PC-3 (cell line): ENCODE data around the gene AGR3. TPM values are rescaled to one million over a fixed set of nuclear protein-coding genes. Genes with fewer than 3 reads are reported as not detected.

Source experiments
- ATAC-seq: fragments of 200-7000 bp; cut with Tn5 transposase; 2 replicates; pipeline ENCODE4 v1.9.1; 2020; ENCODE audit warnings: mild to moderate bottlenecking, moderate library complexity
- BruUV-seq: library from RNA; stranded (reverse); fragments of 400-500 nt; replicated peaks from 2 replicates; lab custom pipeline; 2021; lab: Mats Ljungman, UMichigan
- CTCF ChIA-PET: fragments of 300-600 bp; sonication (Branson Sonifier 250); formaldehyde crosslinking; loops from one replicate; lab custom pipeline; 2022; ENCODE audit warnings: antibody characterized with exemption; lab: Charles Lee
- POLR2A ChIA-PET: fragments of 300-600 bp; sonication (Branson Sonifier 250); formaldehyde crosslinking; loops from one replicate; lab custom pipeline; 2022; ENCODE audit warnings: antibody characterized with exemption; ENCODE audit not compliant: unreplicated experiment; lab: Charles Lee
- DNase-seq: peaks from one replicate; pipeline ENCODE4 v3.0.0-alpha.2; 2015
- H2AFZ ChIP-seq: fragments of 300-600 bp; sonication (generic); 2 replicates; pipeline ENCODE4 v1.6.0; 2016; ENCODE audit warnings: antibody characterized with exemption, low read length
- H3F3A ChIP-seq: fragments of 300-600 bp; sonication (generic); one replicate; pipeline ENCODE4 v1.6.0; 2017; ENCODE audit warnings: antibody characterized with exemption, low read length, control low read depth, mild to moderate bottlenecking; ENCODE audit not compliant: unreplicated experiment
- H3K27ac ChIP-seq: fragments of 300-600 bp; sonication (generic); 2 replicates; pipeline ENCODE4 v1.5.1; 2016; ENCODE audit warnings: mild to moderate bottlenecking, low read length
- H3K27me3 ChIP-seq: fragments of 300-600 bp; sonication (generic); 2 replicates; pipeline ENCODE4 v1.6.1; 2016; ENCODE audit warnings: low read length, mixed read lengths
- H3K36me3 ChIP-seq: fragments of 300-600 bp; sonication (generic); 2 replicates; pipeline ENCODE4 v1.6.1; 2016; ENCODE audit warnings: low read depth, mixed run types, low read length, mixed read lengths
- H3K4me1 ChIP-seq: fragments of 300-600 bp; sonication (generic); 2 replicates; pipeline ENCODE4 v1.5.1; 2016; ENCODE audit warnings: low read length; ENCODE audit not compliant: insufficient read depth
- H3K4me2 ChIP-seq: fragments of 300-600 bp; sonication (generic); 2 replicates; pipeline ENCODE4 v1.6.0; 2016; ENCODE audit warnings: low read length
- H3K4me3 ChIP-seq: fragments of 300-600 bp; sonication (generic); 2 replicates; pipeline ENCODE4 v1.5.1; 2016; ENCODE audit warnings: mild to moderate bottlenecking, low read length, mixed read lengths
- H3K79me2 ChIP-seq: fragments of 300-600 bp; sonication (generic); 2 replicates; pipeline ENCODE4 v1.6.1; 2017; ENCODE audit warnings: low read length, mixed read lengths
- H3K9ac ChIP-seq: fragments of 300-600 bp; sonication (generic); 2 replicates; pipeline ENCODE4 v1.6.0; 2016; ENCODE audit warnings: mild to moderate bottlenecking, low read length
- H3K9me2 ChIP-seq: fragments of 300-600 bp; sonication (generic); replicated peaks from 2 replicates; pipeline ENCODE4 v1.6.1; 2016; ENCODE audit warnings: mixed run types, low read length, mixed read lengths
- H3K9me3 ChIP-seq: fragments of 300-600 bp; sonication (generic); 2 replicates; pipeline ENCODE4 v1.6.1; 2016; ENCODE audit warnings: low read length, mixed read lengths
- H4K20me1 ChIP-seq: fragments of 300-600 bp; sonication (generic); 2 replicates; pipeline ENCODE4 v1.6.1; 2016; ENCODE audit warnings: low read length, mixed read lengths
- CTCF ChIP-seq: fragments of 300-600 bp; sonication (generic); conservative IDR thresholded peaks from 2 replicates; pipeline ENCODE4 v1.5.1; 2017; ENCODE audit warnings: antibody characterized with exemption, low read depth, mild to moderate bottlenecking, low read length
- EZH2 ChIP-seq: fragments of 300-600 bp; sonication (generic); IDR thresholded peaks from one replicate; pipeline ENCODE4 v1.6.1; 2017; ENCODE audit warnings: antibody characterized with exemption, mild to moderate bottlenecking, low read length; ENCODE audit not compliant: unreplicated experiment
- EZH2phosphoT487 ChIP-seq: fragments of 300-600 bp; sonication (generic); IDR thresholded peaks from 2 replicates; pipeline ENCODE4 v1.6.1; 2018; ENCODE audit warnings: mild to moderate bottlenecking, antibody characterized with exemption, low read length, borderline replicate concordance
- intact Hi-C: fragments of 100-400 bp; cut with micrococcal nuclease; formaldehyde crosslinking; loops from 2 replicates; pipeline ENCODE4 v1.9.0; 2023
- total RNA-seq: library from RNA; depleted of rRNA; stranded (reverse); fragments of >200 nt; gene quantifications from 2 replicates; pipeline ENCODE4 v1.2.3, GENCODE V29; 2014

The AGR3 gene
- total RNA-seq, 1 experiment from 2014 or later, result not detected

- BruUV-seq, result no TSS peak
- DNase-seq (no peak), ATAC-seq (no peak)
- Histone ChIP-seq H3K4me1 (peaks cover 42% of the 10 kb centered on the region), H3K4me3 (no peak overlapping the region), H3K4me2 (no peak overlapping the region), H3F3A (peaks cover 6% of the 10 kb centered on the region), H3K9me2 (no peaks in the 10 kb centered on the region), H2AFZ (no peak overlapping the region), H3K27ac (no peak overlapping the region), H3K9me3 (no peaks in the 10 kb centered on the region), H3K79me2 (no peaks in the 10 kb centered on the region), H3K9ac (no peak overlapping the region), H3K36me3 (no peaks in the 10 kb centered on the region), H4K20me1 (no peaks in the 10 kb centered on the region), H3K27me3 (no peaks in the 10 kb centered on the region)
- no peak for TF ChIP-seq EZH2
- TF ChIP-seq EZH2phosphoT487, result no peak
- no peak for TF ChIP-seq CTCF
- POLR2A ChIA-PET, result no interaction called here
- CTCF ChIA-PET, result no interaction called here
- intact Hi-C loops, result no loop called here
Observed at GRCh38 chr7:16913643-16914042, 31.9 kb upstream of the AGR3 start.

- TF ChIP-seq CTCF (no peak), EZH2phosphoT487 (no peak), EZH2 (no peak)
- peaks cover 31% of the 10 kb centered on the region for H3K4me1 ChIP-seq
- H4K20me1 ChIP-seq, result no peaks in the 10 kb centered on the region
- H3K79me2 ChIP-seq, result no peaks in the 10 kb centered on the region
- H3K9me2 ChIP-seq, result no peaks in the 10 kb centered on the region
- no peak overlapping the region for H3K4me3 ChIP-seq
- DNase-seq (no peak), ATAC-seq (no peak)
- no TSS peak for BruUV-seq
- peaks cover 3% of the 10 kb centered on the region for H3F3A ChIP-seq
- POLR2A ChIA-PET, result no interaction called here
- H2AFZ ChIP-seq, result no peak overlapping the region
- H3K4me2 ChIP-seq, result no peak overlapping the region
- no peak overlapping the region for H3K27ac ChIP-seq
- H3K36me3 ChIP-seq, result no peaks in the 10 kb centered on the region
- H3K27me3 ChIP-seq, result no peaks in the 10 kb centered on the region
- no peak overlapping the region for H3K9ac ChIP-seq
- H3K9me3 ChIP-seq, result no peaks in the 10 kb centered on the region
- CTCF ChIA-PET, result no interaction called here
- intact Hi-C loops, result no loop called here
Observed at GRCh38 chr7:16912540-16912939, 30.8 kb upstream of the AGR3 start.

- H3K27me3 ChIP-seq, result no peaks in the 10 kb centered on the region
- no peaks in the 10 kb centered on the region for H3K9me2 ChIP-seq
- no peaks in the 10 kb centered on the region for H4K20me1 ChIP-seq
- H3K9me3 ChIP-seq, result no peaks in the 10 kb centered on the region
- no peak overlapping the region for H2AFZ ChIP-seq
- DNase-seq (no peak), ATAC-seq (no peak)
- no peak overlapping the region for H3K9ac ChIP-seq
- H3K36me3 ChIP-seq, result no peaks in the 10 kb centered on the region
- POLR2A ChIA-PET, result interaction anchor here (0.6 kb wide), 1 partner anchor 422 kb away, joined by 3 read pairs; no protein-coding TSS in a partner anchor
- intact Hi-C loops, result no loop called here
- no TSS peak for BruUV-seq
- H3K4me2 ChIP-seq, result no peak overlapping the region
- CTCF ChIA-PET, result no interaction called here
- peaks cover 10% of the 10 kb centered on the region; the same call in 1 of the 2 replicates for H3K4me1 ChIP-seq
- no peaks in the 10 kb centered on the region for H3K79me2 ChIP-seq
- no peak for TF ChIP-seq EZH2phosphoT487
- no peak for TF ChIP-seq EZH2
- TF ChIP-seq CTCF, result no peak
- H3K27ac ChIP-seq, result no peak overlapping the region
- no peaks in the 10 kb centered on the region for H3F3A ChIP-seq
- no peak overlapping the region for H3K4me3 ChIP-seq
Observed at GRCh38 chr7:16908561-16908960, 26.8 kb upstream of the AGR3 start.
